ENCODE data around the gene SMARCC2. TPM values are rescaled to one million over a fixed set of nuclear protein-coding genes. Genes with fewer than 3 reads are reported as not detected.

The SMARCC2 gene
- total RNA-seq, result 100 to 1,000 TPM; 144 to 154 TPM

- CTCF ChIA-PET, result interaction anchor here (0.7 to 6.7 kb wide), 57 partner anchors 8 to 530 kb away, joined by 3 to 148 read pairs (median 4); partner anchors contain the start of genes ANKRD52, CNPY2, COQ10A and ERBB3
- Mint-ChIP-seq H3K36me3 (ENCODE audit: low read depth) (peaks cover 44% of the 10 kb centered on the region), H3K27me3 (ENCODE audit: low read depth) (no peaks in the 10 kb centered on the region), H3K27ac (peak within 1 kb of the TSS; percentile 93), H3K4me3 (peak within 1 kb of the TSS; percentile 93), H3K4me1 (ENCODE audit: low read depth) (peaks cover 52% of the 10 kb centered on the region), H3K9me3 (ENCODE audit: insufficient read depth) (no peaks in the 10 kb centered on the region)
- ATAC-seq (peak; percentile 90), DNase-seq (peak; percentile 90)
- POLR2A ChIA-PET, result interaction anchor here (0.6 to 4.1 kb wide), 22 partner anchors 11 to 439 kb away, joined by 3 to 50 read pairs (median 4); partner anchors contain the start of genes CNPY2, ESYT1, MYL6 and MYL6B
These were observed at the start of gene SMARCC2 for GRCh38 chr12:56189099-56189917. Gene SMARCC2 (minus strand): TSS chr12:56189483. CDS start chr12:56189461, 22 bp downstream.

GRCh38 chr12:56237552-56237951 lies 48.3 kb upstream of the SMARCC2 start:
- DNase-seq, result no peak
- Mint-ChIP-seq H3K27ac (no peak overlapping the region), H3K4me1 (ENCODE audit: low read depth) (no peaks in the 10 kb centered on the region), H3K9me3 (ENCODE audit: insufficient read depth) (no peaks in the 10 kb centered on the region), H3K4me3 (no peak overlapping the region), H3K36me3 (ENCODE audit: low read depth) (peaks cover 11% of the 10 kb centered on the region), H3K27me3 (ENCODE audit: low read depth) (no peaks in the 10 kb centered on the region)
- POLR2A ChIA-PET, result no interaction called here
- ATAC-seq, result no peak
- CTCF ChIA-PET, result interaction anchor here (1.6 kb wide), 1 partner anchor 15 kb away, joined by 3 read pairs; the partner anchor contains the start of gene RNF41

GRCh38 chr12:56236985-56237384 lies 47.7 kb upstream of the SMARCC2 start:
- H3K27me3 Mint-ChIP-seq (ENCODE audit: low read depth), result no peaks in the 10 kb centered on the region
- H3K4me1 Mint-ChIP-seq (ENCODE audit: low read depth), result no peaks in the 10 kb centered on the region
- no peaks in the 10 kb centered on the region for H3K9me3 Mint-ChIP-seq (ENCODE audit: insufficient read depth)
- no peak overlapping the region for H3K27ac Mint-ChIP-seq
- DNase-seq (no peak), ATAC-seq (no peak)
- no peak overlapping the region for H3K4me3 Mint-ChIP-seq
- peaks cover 11% of the 10 kb centered on the region for H3K36me3 Mint-ChIP-seq (ENCODE audit: low read depth)
- ChIA-PET POLR2A (interaction anchor here (0.5 kb wide), 1 partner anchor 48 kb away, joined by 3 read pairs; no protein-coding TSS in a partner anchor), CTCF (interaction anchor here (1.6 kb wide), 1 partner anchor 15 kb away, joined by 3 read pairs; the partner anchor contains the start of gene RNF41)

- no peak overlapping the region for H3K4me3 Mint-ChIP-seq
- no peak for DNase-seq
- H3K36me3 Mint-ChIP-seq (ENCODE audit: low read depth), result peaks cover 4% of the 10 kb centered on the region
- CTCF ChIA-PET, result interaction anchor here (1.6 kb wide), 1 partner anchor 14 kb away, joined by 3 read pairs; the partner anchor contains the start of gene RNF41
- POLR2A ChIA-PET, result no interaction called here
- no peaks in the 10 kb centered on the region for H3K4me1 Mint-ChIP-seq (ENCODE audit: low read depth)
- no peak overlapping the region for H3K27ac Mint-ChIP-seq
- ATAC-seq, result no peak
- H3K27me3 Mint-ChIP-seq (ENCODE audit: low read depth), result no peaks in the 10 kb centered on the region
- H3K9me3 Mint-ChIP-seq (ENCODE audit: insufficient read depth), result no peaks in the 10 kb centered on the region
These were observed 46.8 kb upstream of the SMARCC2 start for GRCh38 chr12:56236091-56236490.

- no peaks in the 10 kb centered on the region for H3K27me3 Mint-ChIP-seq (ENCODE audit: low read depth)
- ATAC-seq, result no peak
- no peak for DNase-seq
- H3K27ac Mint-ChIP-seq, result no peak overlapping the region
- no peaks in the 10 kb centered on the region for H3K4me1 Mint-ChIP-seq (ENCODE audit: low read depth)
- ChIA-PET POLR2A (interaction anchor here (0.7 kb wide), 1 partner anchor 256 kb away, joined by 3 read pairs; no protein-coding TSS in a partner anchor), CTCF (interaction anchor here (1.1 to 1.9 kb wide), 2 partner anchors 13 to 229 kb away, joined by 3 to 6 read pairs; partner anchors contain the start of gene RNF41)
- H3K9me3 Mint-ChIP-seq (ENCODE audit: insufficient read depth), result no peaks in the 10 kb centered on the region
- H3K36me3 Mint-ChIP-seq (ENCODE audit: low read depth), result no peaks in the 10 kb centered on the region
- H3K4me3 Mint-ChIP-seq, result no peak overlapping the region
These were observed 45.6 kb upstream of the SMARCC2 start for GRCh38 chr12:56234746-56235436.

DNA sequence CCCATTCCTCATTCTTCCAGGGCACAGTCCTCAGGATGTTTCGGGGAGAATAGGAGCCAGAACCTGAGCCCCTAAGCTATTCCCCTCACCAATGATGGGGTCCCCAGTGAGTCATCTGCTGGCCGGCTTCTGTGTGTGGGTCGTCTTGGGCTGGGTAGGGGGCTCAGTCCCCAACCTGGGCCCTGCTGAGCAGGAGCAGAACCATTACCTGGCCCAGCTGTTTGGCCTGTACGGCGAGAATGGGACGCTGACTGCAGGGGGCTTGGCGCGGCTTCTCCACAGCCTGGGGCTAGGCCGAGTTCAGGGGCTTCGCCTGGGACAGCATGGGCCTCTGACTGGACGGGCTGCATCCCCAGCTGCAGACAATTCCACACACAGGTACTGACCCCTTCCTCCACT lies 41.9 kb upstream of the SMARCC2 start:
- Mint-ChIP-seq H3K36me3 (ENCODE audit: low read depth) (peaks cover 12% of the 10 kb centered on the region), H3K4me1 (ENCODE audit: low read depth) (peaks cover 2% of the 10 kb centered on the region), H3K27me3 (ENCODE audit: low read depth) (no peaks in the 10 kb centered on the region), H3K27ac (no peak overlapping the region), H3K4me3 (no peak overlapping the region), H3K9me3 (ENCODE audit: insufficient read depth) (no peaks in the 10 kb centered on the region)
- ChIA-PET CTCF (interaction anchor here (1.3 kb wide), 1 partner anchor 184 kb away, joined by 3 read pairs; no protein-coding TSS in a partner anchor), POLR2A (interaction anchor here (1.0 kb wide), 1 partner anchor 9 kb away, joined by 4 read pairs; the partner anchor contains the start of gene RNF41)
- DNase-seq (no peak), ATAC-seq (no peak)

- no peak overlapping the region for H3K27ac Mint-ChIP-seq
- peaks cover 15% of the 10 kb centered on the region for H3K36me3 Mint-ChIP-seq (ENCODE audit: low read depth)
- H3K4me1 Mint-ChIP-seq (ENCODE audit: low read depth), result peaks cover 6% of the 10 kb centered on the region
- H3K27me3 Mint-ChIP-seq (ENCODE audit: low read depth), result no peaks in the 10 kb centered on the region
- ChIA-PET CTCF (interaction anchor here (1.3 kb wide), 1 partner anchor 183 kb away, joined by 3 read pairs; no protein-coding TSS in a partner anchor), POLR2A (interaction anchor here (1.0 kb wide), 1 partner anchor 8 kb away, joined by 4 read pairs; the partner anchor contains the start of gene RNF41)
- H3K4me3 Mint-ChIP-seq, result no peak overlapping the region
- ATAC-seq, result no peak
- no peak for DNase-seq
- no peaks in the 10 kb centered on the region for H3K9me3 Mint-ChIP-seq (ENCODE audit: insufficient read depth)
These were observed 41.3 kb upstream of the SMARCC2 start for GRCh38 chr12:56230432-56231183.

GRCh38 chr12:56229916-56230431 lies 40.7 kb upstream of the SMARCC2 start, which contains the start of gene SLC39A5:
Gene SLC39A5 (plus strand): TSS chr12:56230051. CDS start chr12:56231275, 1,224 bp downstream.
- ChIA-PET CTCF (no interaction called here), POLR2A (no interaction called here)
- ATAC-seq, result no peak
- no peaks in the 10 kb centered on the region for H3K27me3 Mint-ChIP-seq (ENCODE audit: low read depth)
- H3K4me3 Mint-ChIP-seq, result no peak within 1 kb of the TSS
- no peak within 1 kb of the TSS for H3K27ac Mint-ChIP-seq
- peaks cover 12% of the 10 kb centered on the region for H3K4me1 Mint-ChIP-seq (ENCODE audit: low read depth)
- H3K36me3 Mint-ChIP-seq (ENCODE audit: low read depth), result peaks cover 20% of the 10 kb centered on the region
- no peaks in the 10 kb centered on the region for H3K9me3 Mint-ChIP-seq (ENCODE audit: insufficient read depth)
- no peak for DNase-seq

DNA sequence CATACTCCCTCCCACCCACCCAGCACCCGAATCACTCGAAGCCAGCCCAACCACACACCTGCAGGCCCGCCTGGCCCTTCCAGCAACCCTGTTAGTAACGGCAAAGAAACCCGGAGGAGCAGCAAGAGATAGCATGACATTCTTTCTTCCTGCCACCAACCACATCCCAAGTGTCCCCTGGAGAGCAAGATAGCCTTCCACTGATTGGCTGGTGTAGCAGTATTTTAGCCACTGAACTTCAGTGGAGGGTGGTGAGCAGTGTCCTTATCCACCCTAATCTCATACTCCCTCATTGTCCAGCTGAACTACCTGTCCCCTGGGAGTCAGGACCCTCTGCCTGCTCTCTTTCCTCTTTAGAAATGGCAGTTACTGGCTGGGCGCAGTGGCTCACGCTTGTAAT lies 39.8 kb upstream of the SMARCC2 start:
- peaks cover 19% of the 10 kb centered on the region for H3K4me1 Mint-ChIP-seq (ENCODE audit: low read depth)
- ChIA-PET CTCF (no interaction called here), POLR2A (no interaction called here)
- no peak overlapping the region for H3K4me3 Mint-ChIP-seq
- no peak overlapping the region for H3K27ac Mint-ChIP-seq
- no peak for DNase-seq
- ATAC-seq, result no peak
- no peaks in the 10 kb centered on the region for H3K27me3 Mint-ChIP-seq (ENCODE audit: low read depth)
- no peaks in the 10 kb centered on the region for H3K9me3 Mint-ChIP-seq (ENCODE audit: insufficient read depth)
- H3K36me3 Mint-ChIP-seq (ENCODE audit: low read depth), result peaks cover 20% of the 10 kb centered on the region

GRCh38 chr12:56224954-56225353 lies 35.7 kb upstream of the SMARCC2 start:
- POLR2A ChIA-PET, result no interaction called here
- peaks cover 51% of the 10 kb centered on the region for H3K4me1 Mint-ChIP-seq (ENCODE audit: low read depth)
- peaks cover 20% of the 10 kb centered on the region for H3K36me3 Mint-ChIP-seq (ENCODE audit: low read depth)
- peak overlapping the region; percentile 91 for H3K4me3 Mint-ChIP-seq
- H3K27ac Mint-ChIP-seq, result peak overlapping the region; percentile 85
- ATAC-seq (no peak), DNase-seq (peak; percentile 32)
- no peaks in the 10 kb centered on the region for H3K9me3 Mint-ChIP-seq (ENCODE audit: insufficient read depth)
- H3K27me3 Mint-ChIP-seq (ENCODE audit: low read depth), result no peaks in the 10 kb centered on the region
- CTCF ChIA-PET, result no interaction called here

Measured in activated CD8-positive, alpha-beta T cell treated with anti-CD3 and anti-CD28 coated beads, Interleukin-2, amount 10 ng/mL, durations not matched to agents 7 days and 5 days (primary cell).